Measurements from ENCODE around the gene DMPK. TPM values are rescaled to one million over a fixed set of nuclear protein-coding genes. Genes with fewer than 3 reads are reported as not detected.
A peak's percentile ranks its signal among the peaks of the same experiment; 100 is the strongest.

DMPK gene
- total RNA-seq, 2 experiments from 2014 or later = 26.4 to 32.2 TPM

DNA sequence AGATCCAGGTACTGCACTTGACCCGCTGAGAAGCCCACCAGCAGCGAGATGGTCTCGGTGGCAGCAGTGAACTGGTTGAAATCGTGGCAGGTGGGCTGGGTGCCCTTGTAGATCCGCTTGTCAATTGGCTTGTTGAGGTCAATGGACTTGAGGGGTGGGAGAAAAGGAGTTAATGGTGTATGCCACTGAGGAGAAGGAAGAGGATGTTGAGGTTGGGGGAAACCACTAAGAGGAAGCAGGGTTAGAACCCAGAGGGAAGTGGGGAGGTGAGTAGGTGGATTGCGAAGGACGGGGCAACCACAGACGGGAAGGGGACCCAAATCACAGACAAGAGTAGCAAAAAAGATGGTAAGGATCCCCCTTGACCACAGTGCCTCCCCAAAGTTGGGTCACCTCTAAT, 8.7 kb upstream of the DMPK start:
- peaks cover 28% of the 10 kb centered on the region for H3K4me1 Mint-ChIP-seq
- DNase-seq (no peak), ATAC-seq (ENCODE audit: low read depth) (peak; percentile 13)
- POLR2A ChIA-PET = interaction anchor here (1.3 to 2.6 kb wide), 3 partner anchors 9 to 22 kb away, joined by 5 to 9 read pairs (median 8); partner anchors contain the start of genes DMPK and SIX5
- H3K9me3 Mint-ChIP-seq = no peaks in the 10 kb centered on the region
- H3K4me3 Mint-ChIP-seq = peak overlapping the region; percentile 88
- peaks cover 61% of the 10 kb centered on the region for H3K27me3 Mint-ChIP-seq
- peaks cover 27% of the 10 kb centered on the region for H3K36me3 Mint-ChIP-seq
- peak overlapping the region; percentile 56 for H3K27ac Mint-ChIP-seq

DNA sequence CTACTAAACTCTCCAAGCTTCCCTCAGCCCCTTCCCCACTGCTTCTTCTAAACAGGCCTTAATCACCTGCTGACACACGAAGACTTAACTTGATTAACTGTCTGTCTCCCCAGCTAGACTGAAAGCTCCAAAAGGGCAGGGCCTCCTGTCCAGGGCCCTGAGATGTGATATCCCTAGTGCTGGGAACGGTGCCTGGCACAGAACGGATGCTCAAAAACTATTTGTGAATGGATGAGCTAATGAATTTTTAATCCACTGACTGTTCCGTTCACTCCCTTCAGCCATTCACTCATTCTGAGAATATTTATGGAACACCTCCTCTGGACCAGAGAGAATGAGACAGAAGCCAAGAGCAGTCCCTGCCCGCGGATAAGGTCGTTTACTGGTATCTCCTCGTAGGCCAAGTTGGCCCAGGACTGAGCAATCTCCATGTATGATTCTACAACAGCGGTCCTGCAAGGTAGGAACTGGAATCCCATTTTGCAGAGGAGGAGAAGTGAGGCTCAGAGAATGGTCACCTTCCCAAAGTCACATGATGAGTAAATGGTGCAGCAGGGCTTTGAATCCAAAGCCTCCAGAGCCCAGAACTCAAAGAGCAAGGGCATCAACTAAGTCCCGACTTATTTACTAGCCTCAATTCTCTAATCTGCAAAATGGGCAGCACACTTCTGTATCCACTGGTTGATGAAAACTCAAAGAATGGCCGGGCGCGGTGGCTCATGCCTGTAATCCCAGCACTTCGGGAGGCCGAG, 6.9 kb upstream of the DMPK start:
- Mint-ChIP-seq H3K9me3 (no peaks in the 10 kb centered on the region), H3K36me3 (peaks cover 27% of the 10 kb centered on the region), H3K4me1 (peaks cover 27% of the 10 kb centered on the region), H3K4me3 (no peak overlapping the region), H3K27me3 (peaks cover 46% of the 10 kb centered on the region), H3K27ac (no peak overlapping the region)
- DNase-seq (no peak), ATAC-seq (ENCODE audit: low read depth) (no peak)
- POLR2A ChIA-PET = no interaction called here

DNA sequence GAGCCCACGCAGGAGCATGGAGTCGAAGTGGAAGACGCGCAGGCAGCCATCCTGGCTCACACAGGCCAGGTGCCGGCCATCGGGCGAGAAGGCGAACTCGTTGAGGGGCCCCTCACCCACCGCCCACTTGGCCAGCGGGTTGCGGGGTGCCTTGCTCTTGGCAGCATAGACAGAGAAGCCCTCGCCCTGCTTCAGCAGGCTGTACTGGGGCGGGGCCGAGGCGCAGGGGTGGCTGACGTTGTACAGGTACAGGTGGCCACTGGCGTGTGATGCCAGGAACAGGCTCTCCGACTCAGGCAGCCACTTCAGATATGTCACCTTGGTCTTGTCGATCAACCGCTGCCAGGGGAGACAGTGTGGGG, 4.2 kb upstream of the DMPK start:
- no peak overlapping the region for H3K4me3 Mint-ChIP-seq
- no peak for ATAC-seq (ENCODE audit: low read depth)
- H3K4me1 Mint-ChIP-seq = peaks cover 9% of the 10 kb centered on the region
- H3K27ac Mint-ChIP-seq = no peak overlapping the region
- no peak for DNase-seq
- peaks cover 27% of the 10 kb centered on the region for H3K36me3 Mint-ChIP-seq
- H3K27me3 Mint-ChIP-seq = peaks cover 40% of the 10 kb centered on the region
- POLR2A ChIA-PET = no interaction called here
- no peaks in the 10 kb centered on the region for H3K9me3 Mint-ChIP-seq

DNA sequence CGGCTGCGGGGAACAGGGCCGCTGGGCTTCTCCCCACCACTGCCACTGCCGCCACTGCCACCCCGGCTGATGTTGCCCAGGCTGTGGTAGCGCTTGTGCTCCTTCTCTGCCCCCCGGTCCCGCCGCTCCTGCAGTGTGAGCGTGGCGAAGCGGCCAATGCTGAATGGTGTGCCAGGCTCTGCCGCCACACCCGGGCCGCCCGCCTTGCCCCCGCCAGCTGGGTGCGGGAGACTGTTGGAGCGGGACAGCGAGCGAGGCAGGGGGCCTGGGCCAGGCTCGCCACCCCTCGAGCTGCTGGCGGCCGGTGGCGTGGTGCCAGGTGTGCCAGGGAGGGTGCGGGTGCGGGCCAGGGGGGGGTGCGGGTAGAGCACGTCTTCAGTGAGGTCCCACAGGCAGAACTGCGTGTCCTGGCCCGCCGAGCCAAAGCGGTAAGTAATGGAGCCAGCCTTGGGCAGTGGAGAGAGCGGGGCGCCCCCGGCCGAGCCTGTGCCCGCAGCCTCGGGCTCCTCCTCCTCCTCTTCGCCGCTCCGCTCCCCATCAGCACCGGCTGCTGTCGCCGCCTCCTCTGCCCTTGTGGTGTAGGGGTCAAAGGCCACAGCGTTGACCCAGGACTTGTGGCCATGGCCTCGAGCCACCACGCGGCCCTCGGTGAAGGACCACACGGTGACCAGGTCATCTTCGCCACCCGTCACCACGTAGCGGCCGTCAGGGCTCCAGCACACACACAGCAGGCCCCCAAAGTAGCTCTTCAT, 3.7 kb upstream of the DMPK start:
- H3K27ac Mint-ChIP-seq = no peak overlapping the region
- no peak for DNase-seq
- POLR2A ChIA-PET = no interaction called here
- H3K27me3 Mint-ChIP-seq = peaks cover 44% of the 10 kb centered on the region
- no peak for ATAC-seq (ENCODE audit: low read depth)
- H3K4me3 Mint-ChIP-seq = no peak overlapping the region
- H3K36me3 Mint-ChIP-seq = peaks cover 26% of the 10 kb centered on the region
- no peaks in the 10 kb centered on the region for H3K9me3 Mint-ChIP-seq
- peaks cover 5% of the 10 kb centered on the region for H3K4me1 Mint-ChIP-seq

DNA sequence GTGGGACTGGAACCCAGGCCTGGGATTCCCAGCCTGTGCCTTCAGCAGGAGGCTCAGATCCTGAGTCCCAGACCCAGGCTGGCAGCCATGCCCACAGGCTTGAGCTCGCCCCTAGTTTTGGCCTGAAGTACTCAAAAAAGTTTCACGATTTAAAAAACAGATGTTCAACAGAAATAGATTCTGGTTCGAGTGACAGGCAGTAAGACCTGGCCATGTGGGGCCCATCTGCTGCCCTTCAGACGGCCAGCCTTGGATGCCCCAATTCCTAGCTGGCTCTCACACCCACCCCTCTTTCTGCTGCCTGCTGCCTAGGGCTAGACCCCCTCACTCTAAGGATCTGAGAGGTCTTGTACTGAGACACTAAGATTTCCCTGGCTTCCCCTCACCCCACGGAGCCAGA, 2.8 kb upstream of the DMPK start:
- Mint-ChIP-seq H3K27ac (no peak overlapping the region), H3K27me3 (peaks cover 53% of the 10 kb centered on the region), H3K36me3 (peaks cover 23% of the 10 kb centered on the region), H3K9me3 (no peaks in the 10 kb centered on the region), H3K4me3 (no peak overlapping the region), H3K4me1 (peaks cover 3% of the 10 kb centered on the region)
- ATAC-seq (ENCODE audit: low read depth) (no peak), DNase-seq (no peak)
- POLR2A ChIA-PET = no interaction called here

DNA sequence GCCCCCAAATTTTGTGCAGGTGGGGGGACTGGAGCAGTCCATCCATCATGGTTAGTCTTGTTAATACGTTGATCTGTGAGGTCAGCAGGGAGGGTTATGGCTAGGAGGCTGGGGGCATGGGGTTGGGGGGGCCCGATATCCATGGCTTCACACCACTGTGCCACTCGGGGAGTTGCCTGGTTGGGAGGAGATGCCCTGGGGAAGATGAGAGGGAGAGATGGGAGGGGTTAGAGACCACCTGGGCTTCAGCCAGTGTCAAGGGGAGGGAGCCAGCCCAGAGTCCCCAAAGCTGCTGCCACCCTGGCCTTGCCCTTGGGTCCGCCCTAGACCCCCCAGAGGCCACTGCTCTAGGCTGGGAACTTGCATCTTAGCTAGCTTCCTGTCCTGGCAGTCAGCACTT, 1.8 kb upstream of the DMPK start:
- Mint-ChIP-seq H3K4me1 (peaks cover 9% of the 10 kb centered on the region), H3K4me3 (no peak overlapping the region), H3K9me3 (no peaks in the 10 kb centered on the region), H3K27ac (no peak overlapping the region), H3K27me3 (peaks cover 53% of the 10 kb centered on the region), H3K36me3 (peaks cover 15% of the 10 kb centered on the region)
- POLR2A ChIA-PET = no interaction called here
- DNase-seq (no peak), ATAC-seq (ENCODE audit: low read depth) (no peak)

DNA sequence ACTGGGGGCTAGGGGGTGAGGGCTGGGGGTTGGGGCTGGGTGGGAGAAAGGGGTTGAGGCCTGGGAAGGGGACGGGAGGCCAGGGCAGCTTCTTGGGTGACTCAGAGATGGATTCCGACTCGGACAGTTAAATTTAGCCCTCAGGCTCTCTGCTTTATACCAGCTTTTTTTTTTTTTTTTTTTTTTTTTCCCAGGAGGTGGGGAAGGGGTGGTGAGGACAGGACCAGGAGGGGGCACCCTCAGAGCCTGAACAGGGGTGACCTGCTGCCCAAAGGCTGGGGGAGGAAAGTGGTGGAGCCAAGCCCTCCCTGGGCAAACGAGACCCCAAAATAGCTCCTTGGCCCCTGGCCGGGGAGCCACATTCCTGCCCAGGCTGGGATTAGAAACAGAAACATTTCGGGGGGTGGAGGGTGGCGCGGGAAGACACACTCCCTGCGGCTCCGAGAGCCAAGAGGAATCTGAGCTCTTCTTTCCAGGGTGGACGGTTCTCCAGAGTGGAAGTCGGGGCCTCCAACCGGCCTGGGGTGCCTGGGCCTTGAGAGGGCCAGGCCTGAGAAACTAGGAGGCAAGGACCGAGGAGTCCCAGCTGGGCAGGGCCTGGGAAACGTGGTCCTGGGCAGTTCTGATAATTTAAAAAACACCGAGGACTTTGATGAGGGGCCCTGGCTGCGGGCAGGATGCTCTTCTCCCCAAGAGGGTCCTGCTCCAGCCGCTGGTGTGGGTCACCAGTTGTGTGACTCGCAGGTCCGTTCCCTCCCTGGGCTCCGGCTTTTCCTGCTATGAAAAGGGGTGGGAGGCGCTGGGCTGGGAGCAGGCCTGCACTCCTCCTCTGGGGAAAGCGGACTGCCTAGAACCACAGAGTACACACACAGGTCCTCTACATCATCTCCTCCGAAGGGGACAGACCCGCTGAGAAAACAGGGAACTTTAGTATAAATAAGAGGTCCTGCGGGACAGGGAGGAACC, 813 bp upstream of the DMPK start:
- POLR2A ChIA-PET = interaction anchor here (0.6 to 1.8 kb wide), 4 partner anchors 9 to 1962 kb away, joined by 3 to 9 read pairs (median 4); partner anchors contain the start of genes DMWD and SIX5
- no peak overlapping the region for H3K27ac Mint-ChIP-seq
- H3K4me3 Mint-ChIP-seq = no peak overlapping the region
- no peak for DNase-seq
- H3K9me3 Mint-ChIP-seq = no peaks in the 10 kb centered on the region
- peaks cover 44% of the 10 kb centered on the region for H3K27me3 Mint-ChIP-seq
- H3K36me3 Mint-ChIP-seq = peaks cover 7% of the 10 kb centered on the region
- peaks cover 13% of the 10 kb centered on the region for H3K4me1 Mint-ChIP-seq
- no peak for ATAC-seq (ENCODE audit: low read depth)

DNA sequence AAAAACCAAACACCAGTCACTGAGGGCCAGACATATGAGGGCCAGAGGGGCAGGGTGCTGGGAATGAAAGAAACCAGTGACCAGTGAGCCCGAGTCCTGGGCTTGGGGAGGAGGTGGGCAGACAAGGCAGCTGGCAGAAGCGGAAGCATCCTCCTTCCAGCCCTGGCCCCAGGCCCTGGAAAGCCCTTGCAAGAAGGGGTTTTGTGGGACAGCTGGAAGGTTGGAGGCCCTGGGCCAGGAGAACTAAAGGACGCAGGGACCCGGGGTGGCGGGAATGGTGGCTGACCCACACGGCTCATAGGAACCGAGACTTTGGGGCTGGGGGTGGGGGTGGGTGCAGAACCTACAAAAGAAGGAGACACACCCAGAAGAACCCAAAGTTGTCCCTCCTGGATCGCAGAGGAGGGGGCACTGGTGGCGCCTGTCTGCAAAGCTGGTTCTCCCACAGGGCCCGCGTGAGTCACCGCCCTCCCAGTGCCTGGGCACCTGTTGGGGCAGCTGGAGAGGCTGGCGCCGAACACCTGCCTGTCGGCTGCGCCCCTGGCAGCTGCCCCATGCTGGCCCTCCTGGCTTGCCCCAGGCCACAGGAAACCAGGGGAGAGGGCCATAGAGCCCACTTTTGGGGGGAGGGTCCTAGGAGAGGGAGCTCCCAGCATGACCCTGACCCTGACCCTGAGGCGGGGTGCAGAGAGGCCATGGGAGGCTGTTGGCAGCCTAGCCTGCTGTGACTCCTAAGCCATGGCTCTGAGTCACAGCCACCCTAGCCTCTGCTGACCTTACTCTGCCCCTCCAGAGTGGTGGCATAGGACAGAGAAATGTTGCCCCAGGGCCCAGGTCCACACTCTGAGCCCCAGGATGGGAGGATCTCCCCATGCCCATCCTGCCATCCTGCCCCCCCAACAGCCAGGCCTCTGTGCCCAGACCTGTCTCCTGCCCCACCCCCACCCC, 802 bp downstream of the DMPK start:
- H3K4me1 Mint-ChIP-seq = peaks cover 13% of the 10 kb centered on the region
- POLR2A ChIA-PET = interaction anchor here (1.3 to 1.8 kb wide), 3 partner anchors 10 to 13 kb away, joined by 3 to 9 read pairs (median 6); partner anchors contain the start of genes DMWD and SIX5

DNA sequence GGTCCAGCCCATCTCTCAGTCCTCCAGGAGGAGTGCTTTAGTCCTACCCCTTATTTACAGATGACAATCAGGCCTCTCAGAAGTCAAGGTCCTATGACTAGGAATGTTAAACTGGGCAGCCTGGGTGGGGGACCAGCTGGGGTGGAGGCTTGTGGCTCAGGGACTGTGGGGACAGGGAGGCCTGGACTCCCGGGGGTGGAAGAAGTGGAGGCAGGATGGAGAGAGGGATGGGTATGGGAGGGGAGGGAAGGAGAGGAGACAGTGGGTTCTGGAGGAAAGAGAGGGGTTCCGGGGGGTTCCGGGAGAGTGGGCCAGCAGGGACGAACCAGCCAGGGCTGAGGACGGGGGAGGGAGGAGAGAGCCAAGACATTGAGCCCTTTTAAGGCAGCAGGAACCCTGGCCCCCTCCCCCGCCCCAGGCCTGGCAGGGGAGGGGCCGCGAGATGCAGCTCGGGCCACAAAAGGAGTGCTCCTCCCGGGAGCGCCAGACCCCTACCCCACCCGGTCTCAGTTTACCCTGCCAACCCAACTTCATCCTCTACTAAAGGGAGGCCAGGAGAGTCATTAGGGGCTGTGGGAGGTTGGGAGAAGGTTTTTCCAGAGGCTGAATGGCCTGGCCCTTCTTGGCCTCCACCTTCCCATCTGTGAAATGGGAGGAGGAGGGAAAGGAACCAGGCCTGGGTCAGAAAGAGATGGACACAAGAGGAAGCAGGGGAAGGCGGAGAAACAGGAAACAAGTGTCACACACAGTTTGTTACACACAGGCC, 1.7 kb downstream of the DMPK start:
- Mint-ChIP-seq H3K27ac (no peak overlapping the region), H3K4me3 (no peak overlapping the region), H3K4me1 (peaks cover 13% of the 10 kb centered on the region), H3K9me3 (no peaks in the 10 kb centered on the region), H3K36me3 (no peaks in the 10 kb centered on the region), H3K27me3 (peaks cover 38% of the 10 kb centered on the region)
- DNase-seq (no peak), ATAC-seq (ENCODE audit: low read depth) (no peak)
- POLR2A ChIA-PET = interaction anchor here (1.4 kb wide), 1 partner anchor 13 kb away, joined by 3 read pairs; no protein-coding TSS in a partner anchor

More for the DNA sequence above, 802 bp downstream of the DMPK start:
- no peak for ATAC-seq (ENCODE audit: low read depth)
- peaks cover 40% of the 10 kb centered on the region for H3K27me3 Mint-ChIP-seq
- no peak overlapping the region for H3K27ac Mint-ChIP-seq
- no peaks in the 10 kb centered on the region for H3K9me3 Mint-ChIP-seq
- DNase-seq = no peak
- no peak overlapping the region for H3K4me3 Mint-ChIP-seq
- H3K36me3 Mint-ChIP-seq = no peaks in the 10 kb centered on the region

DNA sequence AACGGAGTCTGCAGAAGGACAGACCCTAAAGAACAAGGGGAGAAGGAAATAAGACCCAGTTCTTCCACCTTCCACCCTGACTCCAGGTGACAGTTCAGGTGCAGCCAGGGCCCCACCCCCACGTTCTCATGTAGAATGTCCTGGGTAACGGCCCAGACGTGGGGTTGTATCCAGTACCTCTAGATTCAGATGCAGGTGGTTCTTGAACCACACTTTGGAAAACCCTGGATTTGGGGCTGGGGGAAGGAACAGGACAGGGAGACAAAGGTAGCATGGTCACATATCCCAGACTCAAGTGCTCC, 2.2 kb downstream of the DMPK start:
- Mint-ChIP-seq H3K9me3 (no peaks in the 10 kb centered on the region), H3K27me3 (peaks cover 38% of the 10 kb centered on the region), H3K36me3 (no peaks in the 10 kb centered on the region), H3K27ac (no peak overlapping the region), H3K4me3 (no peak overlapping the region), H3K4me1 (peaks cover 13% of the 10 kb centered on the region)
- POLR2A ChIA-PET = no interaction called here
- no peak for ATAC-seq (ENCODE audit: low read depth)
- no peak for DNase-seq

DNA sequence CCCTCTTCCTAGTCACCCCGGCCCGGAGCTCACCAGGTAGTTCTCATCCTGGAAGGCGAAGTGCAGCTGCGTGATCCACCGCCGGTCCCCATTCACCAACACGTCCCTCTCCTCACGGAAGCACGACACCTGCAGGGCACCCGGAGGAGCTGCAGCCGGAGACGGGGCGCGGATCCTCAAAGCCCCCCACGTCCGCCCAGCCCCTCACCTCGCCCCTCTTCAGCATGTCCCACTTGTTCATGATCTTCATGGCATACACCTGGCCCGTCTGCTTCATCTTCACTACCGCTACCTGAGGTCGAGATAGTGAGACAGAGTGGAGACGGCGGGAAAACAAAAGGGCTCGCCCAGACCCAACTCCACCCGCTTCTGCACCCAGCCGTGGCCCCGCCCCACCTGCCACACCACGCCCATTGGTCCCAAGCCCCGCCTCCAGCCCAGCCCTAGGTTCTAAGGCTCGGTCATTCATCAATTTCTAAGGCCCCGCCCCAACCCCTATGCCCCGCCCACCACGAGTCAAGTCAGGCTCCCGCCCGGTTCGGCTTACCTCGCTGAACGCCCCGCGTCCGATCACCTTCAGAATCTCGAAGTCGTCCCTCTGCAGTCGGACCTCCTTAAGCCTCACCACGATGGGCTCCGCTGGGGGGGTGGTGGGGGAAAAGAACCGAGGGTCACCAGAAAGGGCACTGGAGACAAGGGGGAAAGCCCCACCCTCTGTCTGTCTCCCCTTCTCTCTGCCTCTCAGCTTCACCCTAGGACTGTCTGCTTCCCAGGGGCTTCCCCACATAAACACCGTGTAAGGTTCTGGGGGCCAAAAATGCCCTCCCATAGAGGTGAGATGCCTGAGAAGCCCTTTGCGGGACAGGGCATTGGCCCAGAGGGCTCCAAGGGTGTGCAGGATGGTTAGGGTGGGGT, 2.8 kb downstream of the DMPK start:
- POLR2A ChIA-PET = interaction anchor here (1.2 kb wide), 3 partner anchors 10 to 12 kb away, joined by 3 to 13 read pairs (median 5); partner anchors contain the start of gene SIX5
- peak overlapping the region; percentile 86 for H3K4me3 Mint-ChIP-seq
- ATAC-seq (ENCODE audit: low read depth) = peak; percentile 84
- peaks cover 38% of the 10 kb centered on the region for H3K27me3 Mint-ChIP-seq
- H3K36me3 Mint-ChIP-seq = no peaks in the 10 kb centered on the region
- no peak overlapping the region for H3K27ac Mint-ChIP-seq
- DNase-seq = peak; percentile 88
- peaks cover 13% of the 10 kb centered on the region for H3K4me1 Mint-ChIP-seq
- H3K9me3 Mint-ChIP-seq = no peaks in the 10 kb centered on the region
